Fibroblast of mammary gland (primary cell): ENCODE results near the gene EVX1.

Source experiments
- DNase-seq: peaks from one replicate; pipeline ENCODE4 v3.0.0-alpha.2; 2010; ENCODE audit warnings: low read depth
- H3K4me3 ChIP-seq: 2 replicates; pipeline ENCODE4 v1.5.1; 2011; ENCODE audit warnings: low read depth, mild to moderate bottlenecking, low read length, moderate library complexity; ENCODE audit not compliant: control insufficient read depth
- TF ChIP-seq, protein P1 (sequence below): conservative IDR thresholded peaks from 2 replicates; pipeline ENCODE4 v1.5.1; 2011; ENCODE audit warnings: low read depth, low read length, inconsistent platforms; ENCODE audit not compliant: control insufficient read depth, insufficient read depth

Gene EVX1

GRCh38 chr7:27207348-27207985, 35.1 kb upstream of the EVX1 start:
- DNase-seq, result no peak
- TF ChIP-seq, protein P1, sequence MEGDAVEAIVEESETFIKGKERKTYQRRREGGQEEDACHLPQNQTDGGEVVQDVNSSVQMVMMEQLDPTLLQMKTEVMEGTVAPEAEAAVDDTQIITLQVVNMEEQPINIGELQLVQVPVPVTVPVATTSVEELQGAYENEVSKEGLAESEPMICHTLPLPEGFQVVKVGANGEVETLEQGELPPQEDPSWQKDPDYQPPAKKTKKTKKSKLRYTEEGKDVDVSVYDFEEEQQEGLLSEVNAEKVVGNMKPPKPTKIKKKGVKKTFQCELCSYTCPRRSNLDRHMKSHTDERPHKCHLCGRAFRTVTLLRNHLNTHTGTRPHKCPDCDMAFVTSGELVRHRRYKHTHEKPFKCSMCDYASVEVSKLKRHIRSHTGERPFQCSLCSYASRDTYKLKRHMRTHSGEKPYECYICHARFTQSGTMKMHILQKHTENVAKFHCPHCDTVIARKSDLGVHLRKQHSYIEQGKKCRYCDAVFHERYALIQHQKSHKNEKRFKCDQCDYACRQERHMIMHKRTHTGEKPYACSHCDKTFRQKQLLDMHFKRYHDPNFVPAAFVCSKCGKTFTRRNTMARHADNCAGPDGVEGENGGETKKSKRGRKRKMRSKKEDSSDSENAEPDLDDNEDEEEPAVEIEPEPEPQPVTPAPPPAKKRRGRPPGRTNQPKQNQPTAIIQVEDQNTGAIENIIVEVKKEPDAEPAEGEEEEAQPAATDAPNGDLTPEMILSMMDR, result no peak
- H3K4me3 ChIP-seq, result no peak overlapping the region

GRCh38 chr7:27208998-27209397, 33.6 kb upstream of the EVX1 start:
- no peak overlapping the region for H3K4me3 ChIP-seq
- TF ChIP-seq, protein P1, result no peak
- DNase-seq, result no peak

DNA sequence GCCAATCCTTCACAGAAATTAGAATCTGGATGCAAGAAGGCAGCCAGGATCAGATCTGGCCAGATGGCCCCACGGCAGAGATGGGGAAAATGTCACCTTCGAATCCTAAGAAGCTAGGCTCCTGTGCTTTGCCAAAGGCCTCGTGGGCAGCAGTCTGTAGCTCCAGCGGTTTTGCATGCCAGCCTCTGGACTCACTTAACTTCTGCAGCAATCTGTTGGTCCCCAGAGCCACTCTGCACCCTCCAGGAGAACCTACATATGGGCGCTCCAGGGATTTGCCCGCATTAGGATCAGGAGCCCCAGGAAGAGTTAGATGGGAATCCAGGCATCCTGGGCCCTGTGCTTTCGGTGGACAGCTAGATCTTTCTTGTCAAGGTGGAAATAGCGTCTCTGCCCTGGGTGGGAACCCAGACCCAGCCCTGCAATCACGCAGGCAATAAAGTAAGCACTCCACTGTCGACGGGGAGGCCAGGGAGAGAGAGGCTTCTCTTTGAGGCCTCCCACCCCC, 32.6 kb upstream of the EVX1 start:
- DNase-seq, result no peak
- TF ChIP-seq, protein P1, result no peak
- no peak overlapping the region for H3K4me3 ChIP-seq

- peak overlapping the region; percentile 34 for H3K4me3 ChIP-seq
- DNase-seq, result peak; percentile 45
- TF ChIP-seq, protein P1, result peak; percentile 74
These were observed 32.0 kb upstream of the EVX1 start for GRCh38 chr7:27210441-27211083.

DNA sequence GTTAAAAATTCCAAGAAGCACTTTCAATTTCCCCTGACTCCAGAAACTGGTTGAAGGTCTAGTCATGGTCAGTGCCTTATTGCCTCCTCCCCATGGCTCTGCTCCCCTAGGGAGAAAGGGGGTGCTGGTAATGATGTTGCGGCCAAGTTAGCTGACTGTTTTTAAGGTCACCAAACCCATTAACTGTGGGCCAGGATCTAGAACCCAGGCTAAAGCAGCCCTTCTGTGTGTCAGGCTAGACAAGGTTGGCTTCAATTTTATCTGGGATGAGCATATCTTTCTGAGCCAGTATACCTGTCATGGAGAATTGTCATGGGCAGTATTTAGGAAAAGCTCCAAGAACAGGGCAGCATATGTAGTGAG, 31.5 kb upstream of the EVX1 start:
- no peak for DNase-seq
- no peak overlapping the region for H3K4me3 ChIP-seq
- TF ChIP-seq, protein P1, result no peak

- no peak overlapping the region for H3K4me3 ChIP-seq
- TF ChIP-seq, protein P1, result no peak
- no peak for DNase-seq
These were observed 30.8 kb upstream of the EVX1 start for GRCh38 chr7:27211764-27212204.
